Brain microvascular endothelial cell (primary cell): Measurements from ENCODE around the gene DLG1.

Experiments
- DNase-seq: peaks from one replicate; pipeline ENCODE4 v3.0.0-alpha.2; 2020
- H3K27ac ChIP-seq: fragments of 250-450 bp; sonication (Bioruptor Pico); 2 replicates; pipeline ENCODE4 v1.5.1; 2020; ENCODE audit warnings: mild to moderate bottlenecking, moderate library complexity
- H3K27me3 ChIP-seq: fragments of 250-450 bp; sonication (Bioruptor Pico); replicated peaks from 2 replicates; pipeline ENCODE4 v1.5.1; 2020; ENCODE audit warnings: mild to moderate bottlenecking
- H3K36me3 ChIP-seq: fragments of 250-450 bp; sonication (Bioruptor Pico); replicated peaks from 2 replicates; pipeline ENCODE4 v1.5.1; 2020; ENCODE audit warnings: mild to moderate bottlenecking
- H3K4me3 ChIP-seq: 2 replicates; pipeline ENCODE4 v1.5.1; 2011; ENCODE audit warnings: low read depth, mild to moderate bottlenecking, control low read depth, low read length, moderate library complexity
- in situ Hi-C: cut with HindIII; loops from 2 replicates; pipeline ENCODE4 v1.10.0; 2017; ENCODE audit warnings: low sequenced_read_pairs, low pct_ligation_motif_present
- TF ChIP-seq, protein P1 (sequence below): IDR thresholded peaks from 2 replicates; pipeline ENCODE4 v1.5.1; 2011; ENCODE audit warnings: low read depth, mild to moderate bottlenecking, moderate library complexity, low read length, control low read depth, inconsistent platforms; ENCODE audit errors: missing control alignments

DLG1 gene

DNA sequence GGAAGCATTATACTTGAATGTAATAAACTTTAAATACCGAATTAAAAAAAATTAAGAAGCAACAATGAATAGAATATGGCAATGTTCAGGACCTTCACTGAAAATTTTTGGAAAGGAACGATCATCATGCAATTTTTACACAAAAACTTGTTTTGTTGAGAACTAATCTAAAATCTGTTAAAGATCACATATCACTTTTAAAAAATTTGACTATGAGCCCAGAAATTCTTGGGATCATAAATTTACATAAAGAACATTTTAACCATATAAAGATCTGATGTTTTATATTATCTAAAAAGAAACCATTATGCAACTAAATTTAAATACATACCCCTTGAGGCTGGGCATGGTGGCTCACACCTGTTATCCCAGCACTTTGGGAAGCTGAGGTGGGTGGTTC lies 192.6 kb downstream of the DLG1 start:
- TF ChIP-seq, protein P1, sequence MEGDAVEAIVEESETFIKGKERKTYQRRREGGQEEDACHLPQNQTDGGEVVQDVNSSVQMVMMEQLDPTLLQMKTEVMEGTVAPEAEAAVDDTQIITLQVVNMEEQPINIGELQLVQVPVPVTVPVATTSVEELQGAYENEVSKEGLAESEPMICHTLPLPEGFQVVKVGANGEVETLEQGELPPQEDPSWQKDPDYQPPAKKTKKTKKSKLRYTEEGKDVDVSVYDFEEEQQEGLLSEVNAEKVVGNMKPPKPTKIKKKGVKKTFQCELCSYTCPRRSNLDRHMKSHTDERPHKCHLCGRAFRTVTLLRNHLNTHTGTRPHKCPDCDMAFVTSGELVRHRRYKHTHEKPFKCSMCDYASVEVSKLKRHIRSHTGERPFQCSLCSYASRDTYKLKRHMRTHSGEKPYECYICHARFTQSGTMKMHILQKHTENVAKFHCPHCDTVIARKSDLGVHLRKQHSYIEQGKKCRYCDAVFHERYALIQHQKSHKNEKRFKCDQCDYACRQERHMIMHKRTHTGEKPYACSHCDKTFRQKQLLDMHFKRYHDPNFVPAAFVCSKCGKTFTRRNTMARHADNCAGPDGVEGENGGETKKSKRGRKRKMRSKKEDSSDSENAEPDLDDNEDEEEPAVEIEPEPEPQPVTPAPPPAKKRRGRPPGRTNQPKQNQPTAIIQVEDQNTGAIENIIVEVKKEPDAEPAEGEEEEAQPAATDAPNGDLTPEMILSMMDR, result no peak
- Histone ChIP-seq H3K36me3 (peaks cover 39% of the 10 kb centered on the region), H3K4me3 (no peak overlapping the region), H3K27me3 (no peaks in the 10 kb centered on the region), H3K27ac (no peak overlapping the region)
- DNase-seq, result no peak
- in situ Hi-C loops, result no loop called here

DNA sequence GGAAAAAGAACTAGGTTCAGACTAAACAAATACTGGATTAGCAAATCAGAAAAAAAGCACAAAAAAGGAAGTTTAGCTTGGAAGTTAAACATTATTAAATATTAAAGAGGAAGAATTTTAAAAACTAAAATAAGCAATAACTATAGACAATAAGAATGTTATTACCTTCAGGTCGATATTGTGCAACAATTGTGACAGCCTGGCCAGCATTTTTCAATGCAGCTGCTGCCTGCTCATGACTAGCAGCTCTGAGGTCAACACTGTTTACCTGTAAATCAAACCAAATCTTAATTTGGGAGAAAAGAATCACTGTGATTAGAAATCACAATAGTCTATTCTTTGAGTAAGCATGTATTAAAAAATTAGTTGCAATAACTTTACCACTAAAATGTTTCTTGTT lies 193.7 kb downstream of the DLG1 start:
- DNase-seq, result no peak
- TF ChIP-seq, protein P1, result no peak
- Histone ChIP-seq H3K36me3 (peaks cover 33% of the 10 kb centered on the region), H3K27me3 (no peaks in the 10 kb centered on the region), H3K4me3 (no peak overlapping the region), H3K27ac (no peak overlapping the region)
- in situ Hi-C loops, result no loop called here

DNA sequence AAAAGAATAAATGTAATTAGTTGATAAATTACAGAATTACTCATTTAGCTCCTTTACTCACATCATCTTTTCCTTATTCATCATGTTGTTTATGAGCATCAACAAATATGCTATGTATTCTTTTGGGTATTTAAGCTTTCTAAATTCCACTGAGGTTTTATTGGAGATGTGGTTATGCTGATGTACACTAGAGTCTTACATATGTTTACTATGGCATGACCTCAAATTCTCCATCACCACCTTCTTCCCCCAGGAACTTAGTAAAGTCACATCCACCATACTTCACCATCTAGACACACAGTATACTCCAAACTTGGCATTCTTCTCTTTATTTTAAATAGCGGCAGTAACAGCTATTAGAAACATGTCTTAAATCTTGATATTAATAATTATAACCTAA lies 194.6 kb downstream of the DLG1 start:
- TF ChIP-seq, protein P1, result no peak
- in situ Hi-C loops, result no loop called here
- no peak for DNase-seq
- no peak overlapping the region for H3K27ac ChIP-seq
- peaks cover 27% of the 10 kb centered on the region for H3K36me3 ChIP-seq
- no peaks in the 10 kb centered on the region for H3K27me3 ChIP-seq
- no peak overlapping the region for H3K4me3 ChIP-seq

DNA sequence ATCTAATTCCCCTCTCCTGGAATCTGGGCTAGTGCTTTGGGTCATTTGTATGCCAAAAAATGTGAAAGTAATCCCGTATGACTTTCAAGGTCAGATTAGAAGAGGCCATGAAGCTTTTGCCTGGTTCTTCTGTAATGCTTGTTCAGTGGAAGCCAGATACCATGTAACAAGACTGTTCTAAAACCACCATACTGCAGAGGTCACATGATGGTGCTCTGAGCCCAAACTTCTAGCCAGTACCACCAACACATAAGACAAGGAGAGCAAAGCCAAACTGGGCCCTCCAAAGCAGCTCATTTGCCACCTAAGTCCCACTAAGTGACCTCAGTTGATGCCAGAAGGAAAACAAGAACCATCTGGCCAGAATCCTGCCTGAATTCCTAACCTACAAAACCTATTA lies 204.5 kb downstream of the DLG1 start:
- H3K27ac ChIP-seq, result no peak overlapping the region
- no peak for DNase-seq
- in situ Hi-C loops, result no loop called here
- H3K4me3 ChIP-seq, result no peak overlapping the region
- H3K36me3 ChIP-seq, result peaks cover 6% of the 10 kb centered on the region
- TF ChIP-seq, protein P1, result no peak
- no peaks in the 10 kb centered on the region for H3K27me3 ChIP-seq

DNA sequence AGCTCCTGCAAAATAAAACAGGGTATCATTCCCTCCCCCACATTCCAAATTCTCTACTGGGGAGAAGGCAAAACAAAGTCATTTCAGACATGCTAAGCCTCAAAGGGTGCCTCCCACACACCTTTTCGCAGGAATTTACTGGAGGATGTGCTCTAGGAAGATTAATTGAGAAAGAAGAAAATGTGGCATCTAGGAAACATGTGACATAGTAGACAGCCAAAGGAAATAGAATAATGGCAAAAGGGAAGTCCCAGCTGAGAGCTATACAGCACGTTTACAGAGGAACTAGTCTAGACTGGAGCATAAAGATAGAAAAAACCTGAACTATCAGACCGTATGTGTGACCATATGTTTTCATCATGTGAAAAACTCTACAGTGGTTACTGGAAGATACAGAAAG lies 210.0 kb downstream of the DLG1 start:
- no peak for DNase-seq
- TF ChIP-seq, protein P1, result no peak
- H3K4me3 ChIP-seq, result no peak overlapping the region
- in situ Hi-C loops, result no loop called here
- H3K27ac ChIP-seq, result no peak overlapping the region
- H3K36me3 ChIP-seq, result peaks cover 2% of the 10 kb centered on the region
- H3K27me3 ChIP-seq, result no peaks in the 10 kb centered on the region

DNA sequence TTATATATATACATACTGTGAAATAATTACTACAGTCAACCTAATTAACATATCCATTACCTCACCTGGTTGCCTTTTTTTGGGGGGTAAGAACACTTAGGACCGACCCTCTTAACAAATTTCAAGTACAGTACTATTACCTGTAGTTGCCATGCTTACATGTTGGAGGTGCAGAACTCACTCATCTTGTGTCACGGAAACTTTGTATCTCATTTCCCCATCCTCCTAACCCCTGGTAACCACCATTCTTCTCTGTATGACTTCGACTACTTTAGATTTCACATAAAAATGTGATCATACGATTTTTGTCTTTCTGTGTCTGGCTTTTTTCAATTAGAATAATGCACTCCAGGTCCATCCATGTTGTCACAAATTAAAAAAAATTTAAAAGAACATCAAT lies 213.3 kb downstream of the DLG1 start:
- in situ Hi-C loops, result no loop called here
- no peak for DNase-seq
- Histone ChIP-seq H3K4me3 (no peak overlapping the region), H3K36me3 (peaks cover 10% of the 10 kb centered on the region), H3K27ac (no peak overlapping the region), H3K27me3 (no peaks in the 10 kb centered on the region)
- TF ChIP-seq, protein P1, result no peak
